Effector memory CD4-positive, alpha-beta T cell (primary cell): Measurements from ENCODE around the gene TAF3.
"Not testable (repeated sequence)": the region's sequence is repeated elsewhere in the genome, so short reads cannot be mapped to it uniquely, and the experiment has no call there.

ENCODE experiments used
- DNase-seq, 3 donors: peaks; one replicate each; pipeline ENCODE4 v3.0.0-alpha.2; 2020
- H3K27ac ChIP-seq: 2 replicates; pipeline ENCODE4 v1.7.0; 2013; ENCODE audit warnings: mild to moderate bottlenecking, low read length, moderate library complexity; ENCODE audit not compliant: insufficient read depth, poor library complexity, severe bottlenecking
- H3K27me3 ChIP-seq: replicated peaks from 2 replicates; pipeline ENCODE4 v1.7.0; 2013; ENCODE audit warnings: mild to moderate bottlenecking, low read length; ENCODE audit not compliant: insufficient read depth, control insufficient read depth, poor library complexity, severe bottlenecking
- H3K36me3 ChIP-seq: 2 replicates; pipeline ENCODE4 v1.7.0; 2013; ENCODE audit warnings: mild to moderate bottlenecking, low read length, moderate library complexity; ENCODE audit not compliant: control insufficient read depth, insufficient read depth
- H3K4me1 ChIP-seq: 2 replicates; pipeline ENCODE4 v1.7.0; 2013; ENCODE audit warnings: low read length, mild to moderate bottlenecking; ENCODE audit not compliant: control insufficient read depth, insufficient read depth, poor library complexity, severe bottlenecking
- H3K4me3 ChIP-seq: 2 replicates; pipeline ENCODE4 v1.7.0; 2013; ENCODE audit warnings: low read length, low read depth, mild to moderate bottlenecking; ENCODE audit not compliant: insufficient read depth, poor library complexity, severe bottlenecking
- H3K9me3 ChIP-seq: 2 replicates; pipeline ENCODE4 v1.7.0; 2013; ENCODE audit warnings: mild to moderate bottlenecking, low read length, moderate library complexity; ENCODE audit not compliant: control insufficient read depth
- total RNA-seq, 3 donors: gene quantifications; one replicate each; lab custom pipeline; 2026; lab: John Stamatoyannopoulos, UW

Gene TAF3, protein sequence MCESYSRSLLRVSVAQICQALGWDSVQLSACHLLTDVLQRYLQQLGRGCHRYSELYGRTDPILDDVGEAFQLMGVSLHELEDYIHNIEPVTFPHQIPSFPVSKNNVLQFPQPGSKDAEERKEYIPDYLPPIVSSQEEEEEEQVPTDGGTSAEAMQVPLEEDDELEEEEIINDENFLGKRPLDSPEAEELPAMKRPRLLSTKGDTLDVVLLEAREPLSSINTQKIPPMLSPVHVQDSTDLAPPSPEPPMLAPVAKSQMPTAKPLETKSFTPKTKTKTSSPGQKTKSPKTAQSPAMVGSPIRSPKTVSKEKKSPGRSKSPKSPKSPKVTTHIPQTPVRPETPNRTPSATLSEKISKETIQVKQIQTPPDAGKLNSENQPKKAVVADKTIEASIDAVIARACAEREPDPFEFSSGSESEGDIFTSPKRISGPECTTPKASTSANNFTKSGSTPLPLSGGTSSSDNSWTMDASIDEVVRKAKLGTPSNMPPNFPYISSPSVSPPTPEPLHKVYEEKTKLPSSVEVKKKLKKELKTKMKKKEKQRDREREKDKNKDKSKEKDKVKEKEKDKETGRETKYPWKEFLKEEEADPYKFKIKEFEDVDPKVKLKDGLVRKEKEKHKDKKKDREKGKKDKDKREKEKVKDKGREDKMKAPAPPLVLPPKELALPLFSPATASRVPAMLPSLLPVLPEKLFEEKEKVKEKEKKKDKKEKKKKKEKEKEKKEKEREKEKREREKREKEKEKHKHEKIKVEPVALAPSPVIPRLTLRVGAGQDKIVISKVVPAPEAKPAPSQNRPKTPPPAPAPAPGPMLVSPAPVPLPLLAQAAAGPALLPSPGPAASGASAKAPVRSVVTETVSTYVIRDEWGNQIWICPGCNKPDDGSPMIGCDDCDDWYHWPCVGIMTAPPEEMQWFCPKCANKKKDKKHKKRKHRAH
- 39.1 to 49.4 (median 41.0) reads per million in 3 donors for total RNA-seq

DNA sequence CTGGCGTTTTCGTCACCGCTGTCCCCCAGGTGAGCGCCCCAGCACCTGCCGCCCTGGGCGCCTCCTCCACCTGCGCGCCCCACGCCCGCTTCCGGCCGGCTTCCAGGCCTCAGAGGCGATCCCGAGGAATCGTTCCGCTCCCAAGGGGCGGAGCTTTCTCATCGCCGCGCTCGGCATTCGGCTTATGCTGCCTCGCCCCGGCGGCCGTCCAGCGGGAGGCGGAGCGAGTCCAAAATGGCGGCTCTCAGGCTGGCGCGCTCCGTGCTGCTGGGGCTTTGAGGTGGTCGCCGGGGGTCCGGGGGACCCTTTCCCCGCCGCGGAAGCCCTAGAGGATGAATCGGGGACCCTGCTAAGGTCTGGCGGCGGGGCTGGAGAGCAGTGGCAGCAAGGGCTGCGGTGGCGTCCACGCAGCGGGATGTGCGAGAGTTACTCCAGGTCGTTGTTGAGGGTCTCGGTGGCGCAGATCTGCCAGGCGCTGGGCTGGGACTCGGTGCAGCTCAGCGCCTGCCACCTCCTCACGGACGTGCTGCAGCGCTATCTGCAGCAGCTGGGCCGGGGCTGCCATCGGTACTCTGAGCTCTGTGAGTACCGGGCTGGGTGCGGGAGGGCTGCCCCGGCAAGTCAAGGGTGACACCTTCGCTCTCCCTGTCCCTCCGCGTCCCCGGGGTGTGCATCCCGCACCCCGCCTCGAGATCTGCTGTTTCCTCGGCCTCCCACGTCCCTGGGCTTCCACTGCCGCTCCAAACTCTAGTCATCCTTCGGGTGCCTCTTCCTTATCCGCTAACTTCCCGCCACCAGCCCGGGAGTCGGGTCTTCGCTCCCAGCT lies at the start of gene TAF3:
TSS of gene TAF3 (plus strand) at position 211 of the 826 bp plus-strand sequence. CDS start at position 416, 205 bp downstream.
- H3K27ac ChIP-seq, result peak within 1 kb of the TSS; percentile 70
- H3K4me3 ChIP-seq, result peak within 1 kb of the TSS; percentile 97
- H3K9me3 ChIP-seq, result no peaks in the 10 kb centered on the region
- peaks cover 3% of the 10 kb centered on the region for H3K36me3 ChIP-seq
- H3K27me3 ChIP-seq, result no peaks in the 10 kb centered on the region
- peaks cover 19% of the 10 kb centered on the region for H3K4me1 ChIP-seq
- peak; percentile 75 to 85 (median 85) for DNase-seq

GRCh38 chr10:7773845-7774801 lies 44.2 kb upstream of the TAF3 start:
- H3K27ac ChIP-seq, result no peak overlapping the region

DNA sequence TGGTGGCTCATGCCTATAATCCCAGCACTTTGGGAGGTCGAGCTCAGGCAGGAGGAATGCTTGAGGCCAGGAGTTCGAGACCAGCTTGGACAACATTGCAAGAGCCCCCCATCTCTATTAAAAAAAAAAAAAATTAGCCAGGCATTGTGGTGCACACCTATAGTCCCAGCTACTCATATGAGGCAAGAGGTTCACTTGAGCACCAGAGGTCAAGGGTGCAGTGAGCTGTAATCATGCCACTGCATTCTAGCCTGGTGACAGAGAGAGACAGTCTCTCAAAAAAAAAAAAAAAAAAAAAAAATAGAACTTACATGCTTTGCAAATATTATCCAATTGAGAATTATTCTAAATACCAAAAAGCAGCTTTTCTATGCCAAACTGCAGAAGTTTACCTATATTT lies 41.5 kb upstream of the TAF3 start:
- Histone ChIP-seq H3K9me3 (no peaks in the 10 kb centered on the region), H3K4me3 (no peak overlapping the region), H3K36me3 (peaks cover 44% of the 10 kb centered on the region), H3K27ac (no peak overlapping the region), H3K4me1 (no peaks in the 10 kb centered on the region), H3K27me3 (no peaks in the 10 kb centered on the region)
- no peak for DNase-seq

More at GRCh38 chr10:7773845-7774801, 44.2 kb upstream of the TAF3 start:
- Histone ChIP-seq H3K4me3 (no peak overlapping the region), H3K27me3 (no peaks in the 10 kb centered on the region), H3K9me3 (no peaks in the 10 kb centered on the region), H3K4me1 (no peaks in the 10 kb centered on the region), H3K36me3 (peaks cover 44% of the 10 kb centered on the region)
- DNase-seq, result no peak

DNA sequence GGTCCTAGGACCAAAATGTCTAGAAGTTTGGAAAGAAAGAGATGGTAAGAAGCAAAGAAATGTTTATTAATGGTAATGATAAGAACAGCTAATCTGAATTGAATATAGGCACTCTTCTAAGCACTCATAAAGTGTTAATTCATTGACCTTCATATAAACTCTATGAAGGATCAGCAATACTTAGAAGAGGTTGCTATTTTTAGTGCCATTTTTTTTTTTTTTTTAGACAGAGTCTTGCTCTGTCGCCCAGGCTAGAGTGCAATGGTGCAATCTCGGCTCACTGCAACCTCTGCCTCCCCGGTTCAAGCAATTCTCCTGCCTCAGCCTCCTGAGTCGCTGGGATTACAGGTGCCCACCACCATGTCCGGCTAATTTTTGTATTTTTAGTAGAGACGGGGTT lies 36.1 kb upstream of the TAF3 start:
- not testable (repeated sequence) for H3K4me1 ChIP-seq, DNase-seq, H3K27ac ChIP-seq, H3K4me3 ChIP-seq, H3K9me3 ChIP-seq, H3K27me3 ChIP-seq
- H3K36me3 ChIP-seq, result peaks cover 19% of the 10 kb centered on the region

- no peak for DNase-seq
- H3K27me3 ChIP-seq, result no peaks in the 10 kb centered on the region
- peaks cover under 1% of the 10 kb centered on the region for H3K36me3 ChIP-seq
- H3K4me3 ChIP-seq, result no peak overlapping the region
- H3K4me1 ChIP-seq, result peaks cover 18% of the 10 kb centered on the region
- H3K27ac ChIP-seq, result no peak overlapping the region
- no peaks in the 10 kb centered on the region for H3K9me3 ChIP-seq
Measured at GRCh38 chr10:7786430-7786829, 31.9 kb upstream of the TAF3 start.

DNA sequence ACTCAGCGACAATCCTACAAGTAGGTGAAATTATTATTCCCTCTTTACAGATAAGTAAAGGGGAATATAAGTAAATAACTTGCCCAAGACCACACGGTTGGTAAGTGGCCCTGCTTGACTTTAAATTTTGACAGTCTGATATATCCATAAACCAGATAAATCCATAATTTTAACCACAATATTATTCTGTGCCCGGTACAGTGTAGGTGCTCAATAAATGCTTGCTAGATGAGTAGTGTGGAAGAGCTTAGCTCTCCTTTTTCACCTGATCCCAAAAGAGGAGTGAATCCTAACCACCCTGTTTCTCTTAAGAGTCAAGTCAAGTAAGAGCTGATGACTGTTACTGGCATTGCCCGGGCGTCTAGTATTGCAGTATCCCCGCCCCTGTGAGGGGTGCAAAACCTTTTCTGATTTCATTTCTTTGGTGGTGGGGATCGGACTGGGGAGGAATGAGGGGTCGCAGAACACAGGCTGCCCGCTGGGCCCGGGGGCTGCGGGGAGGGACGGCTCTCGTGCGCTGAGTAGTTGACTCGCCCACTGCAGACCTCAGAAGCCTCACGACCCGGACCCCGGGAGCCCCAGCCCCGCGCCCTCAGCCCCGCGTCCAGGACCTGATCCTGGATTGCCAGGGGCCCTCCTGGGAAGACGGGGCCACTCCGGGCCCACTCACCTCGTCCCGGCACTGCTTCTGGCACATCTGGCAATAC lies 31.0 kb upstream of the TAF3 start:
- H3K27me3 ChIP-seq, result no peaks in the 10 kb centered on the region
- DNase-seq, result no peak
- H3K36me3 ChIP-seq, result peaks cover 2% of the 10 kb centered on the region
- peak overlapping the region; percentile 75 for H3K27ac ChIP-seq
- H3K4me1 ChIP-seq, result peaks cover 18% of the 10 kb centered on the region
- peak overlapping the region; percentile 91 for H3K4me3 ChIP-seq
- no peaks in the 10 kb centered on the region for H3K9me3 ChIP-seq

- Histone ChIP-seq H3K27me3 (no peaks in the 10 kb centered on the region), H3K27ac (peak within 1 kb of the TSS; percentile 75), H3K9me3 (no peaks in the 10 kb centered on the region), H3K36me3 (peaks cover 5% of the 10 kb centered on the region), H3K4me3 (peak within 1 kb of the TSS; percentile 91), H3K4me1 (peaks cover 18% of the 10 kb centered on the region)
- peak; percentile 95 to 97 (median 95) for DNase-seq
Measured at GRCh38 chr10:7787857-7788638, 30.3 kb upstream of the TAF3 start, which contains the start of the genes ATP5F1C and KIN. TSS of gene ATP5F1C (plus strand) at chr10:7788177. CDS start at chr10:7788208, 31 bp downstream. TSS of gene KIN (minus strand) at chr10:7787993. CDS start at chr10:7787933, 60 bp downstream.
